ENCODE measurements around the gene CCSER1. TPM values are rescaled to one million over a fixed set of nuclear protein-coding genes. Genes with fewer than 3 reads are reported as not detected.

The CCSER1 gene
- total RNA-seq, 4 donors from 2014 or later: 13.3 to 54.6 (median 34.0) TPM

GRCh38 chr4:90495936-90496335, 368.7 kb downstream of the CCSER1 start:
- no peak for DNase-seq
- intact Hi-C loops (cut with DNase I; ENCODE audit: low total_unique reads) (loop anchor here (5.0 kb wide), 1 partner anchor 944 kb away; no protein-coding TSS in a partner anchor), in situ Hi-C loops (cut with MboI; ENCODE audit: low pct_ligation_motif_present in 1 of 4, low pct_unique_long_range_greater_than_20kb in 1 of 4, low sequenced_read_pairs in 3 of 4) (no loop called here)
- WGBS, 2 donors (ENCODE audit: low coverage in 1 of 2): 24 to 43% methylated on average over 2 of the region's 2 CpGs
- TF ChIP-seq POLR2A (IDR thresholded peaks at IDR 0.05) (no peak), EP300 (IDR thresholded peaks at IDR 0.05; ENCODE audit: low read depth) (no peak), POLR2AphosphoS5 (IDR thresholded peaks at IDR 0.05) (no peak), CTCF (IDR thresholded peaks at IDR 0.05) (no peak)
- Histone ChIP-seq H3K27ac (no peak overlapping the region), H3K36me3 (no peaks in the 10 kb centered on the region), H3K4me1 (no peaks in the 10 kb centered on the region), H3K4me3 (no peak overlapping the region), H3K27me3 (no peaks in the 10 kb centered on the region), H3K9me3 (no peaks in the 10 kb centered on the region)

- intact Hi-C loops (cut with DNase I; ENCODE audit: low total_unique reads): loop anchor here (5.0 kb wide), 1 partner anchor 946 kb away; no protein-coding TSS in a partner anchor
- no peak for TF ChIP-seq POLR2A (IDR thresholded peaks at IDR 0.05)
- no peak for TF ChIP-seq EP300 (IDR thresholded peaks at IDR 0.05; ENCODE audit: low read depth)
- no peak for TF ChIP-seq CTCF (IDR thresholded peaks at IDR 0.05)
- no peak for TF ChIP-seq POLR2AphosphoS5 (IDR thresholded peaks at IDR 0.05)
- H3K27me3 ChIP-seq: no peaks in the 10 kb centered on the region
These were observed 371.0 kb downstream of the CCSER1 start for GRCh38 chr4:90498175-90498574.

GRCh38 chr4:90503677-90504076, 376.5 kb downstream of the CCSER1 start:
- Histone ChIP-seq H3K9me3 (peaks cover 2 to 11% of the 10 kb centered on the region in 2 donors), H3K27me3 (no peaks in the 10 kb centered on the region), H3K27ac (no peak overlapping the region), H3K4me1 (no peaks in the 10 kb centered on the region), H3K36me3 (no peaks in the 10 kb centered on the region), H3K4me3 (no peak overlapping the region)
- TF ChIP-seq CTCF (IDR thresholded peaks at IDR 0.05) (no peak), POLR2AphosphoS5 (IDR thresholded peaks at IDR 0.05) (no peak), EP300 (IDR thresholded peaks at IDR 0.05; ENCODE audit: low read depth) (no peak), POLR2A (IDR thresholded peaks at IDR 0.05) (no peak)
- in situ Hi-C loops (cut with MboI; ENCODE audit: low pct_ligation_motif_present in 1 of 4, low pct_unique_long_range_greater_than_20kb in 1 of 4, low sequenced_read_pairs in 3 of 4) (no loop called here), intact Hi-C loops (cut with DNase I; ENCODE audit: low total_unique reads) (no loop called here)
- DNase-seq: no peak
- WGBS, 2 donors (ENCODE audit: low coverage in 1 of 2): 93 to 100% methylated on average over 2 of the region's 2 CpGs

More at GRCh38 chr4:90498175-90498574, 371.0 kb downstream of the CCSER1 start:
- Histone ChIP-seq H3K27ac (no peak overlapping the region), H3K9me3 (peaks cover 2 to 7% of the 10 kb centered on the region in 2 donors), H3K4me1 (no peaks in the 10 kb centered on the region), H3K36me3 (no peaks in the 10 kb centered on the region), H3K4me3 (no peak overlapping the region)
- 91 to 92% methylated on average over 2 of the region's 2 CpGs for WGBS, 2 donors (ENCODE audit: low coverage in 1 of 2)
- in situ Hi-C loops (cut with MboI; ENCODE audit: low pct_ligation_motif_present in 1 of 4, low pct_unique_long_range_greater_than_20kb in 1 of 4, low sequenced_read_pairs in 3 of 4): no loop called here
- DNase-seq: no peak

- in situ Hi-C loops (cut with MboI; ENCODE audit: low pct_ligation_motif_present in 1 of 4, low pct_unique_long_range_greater_than_20kb in 1 of 4, low sequenced_read_pairs in 3 of 4): no loop called here
- intact Hi-C loops (cut with DNase I; ENCODE audit: low total_unique reads): no loop called here
- TF ChIP-seq EP300 (IDR thresholded peaks at IDR 0.05; ENCODE audit: low read depth) (no peak), POLR2AphosphoS5 (IDR thresholded peaks at IDR 0.05) (no peak), POLR2A (IDR thresholded peaks at IDR 0.05) (no peak), CTCF (IDR thresholded peaks at IDR 0.05) (no peak)
These were observed 388.0 kb downstream of the CCSER1 start for GRCh38 chr4:90515191-90515590.

More at GRCh38 chr4:90515191-90515590, 388.0 kb downstream of the CCSER1 start:
- Histone ChIP-seq H3K36me3 (no peaks in the 10 kb centered on the region), H3K4me3 (no peak overlapping the region), H3K9me3 (no peaks in the 10 kb centered on the region), H3K4me1 (no peaks in the 10 kb centered on the region), H3K27ac (no peak overlapping the region), H3K27me3 (no peaks in the 10 kb centered on the region)
- DNase-seq: no peak
